Tongue (tissue), 2 donors: ENCODE results near the gene GRAP2. TPM values are rescaled to one million over a fixed set of nuclear protein-coding genes. Genes with fewer than 3 reads are reported as not detected.
"Not testable (repeated sequence)": the region's sequence is repeated elsewhere in the genome, so short reads cannot be mapped to it uniquely, and the experiment has no call there.

Experiments used
- DNase-seq: peaks from one replicate; pipeline ENCODE4 v3.0.0-alpha.2; 2015
- total RNA-seq: library from RNA; depleted of rRNA; stranded (reverse); fragments of >200 nt; gene quantifications from one replicate; pipeline ENCODE4 v1.2.3, GENCODE V29; 2014

GRAP2 gene
- total RNA-seq, 1 donor from 2014 or later = 2.8 TPM

DNA sequence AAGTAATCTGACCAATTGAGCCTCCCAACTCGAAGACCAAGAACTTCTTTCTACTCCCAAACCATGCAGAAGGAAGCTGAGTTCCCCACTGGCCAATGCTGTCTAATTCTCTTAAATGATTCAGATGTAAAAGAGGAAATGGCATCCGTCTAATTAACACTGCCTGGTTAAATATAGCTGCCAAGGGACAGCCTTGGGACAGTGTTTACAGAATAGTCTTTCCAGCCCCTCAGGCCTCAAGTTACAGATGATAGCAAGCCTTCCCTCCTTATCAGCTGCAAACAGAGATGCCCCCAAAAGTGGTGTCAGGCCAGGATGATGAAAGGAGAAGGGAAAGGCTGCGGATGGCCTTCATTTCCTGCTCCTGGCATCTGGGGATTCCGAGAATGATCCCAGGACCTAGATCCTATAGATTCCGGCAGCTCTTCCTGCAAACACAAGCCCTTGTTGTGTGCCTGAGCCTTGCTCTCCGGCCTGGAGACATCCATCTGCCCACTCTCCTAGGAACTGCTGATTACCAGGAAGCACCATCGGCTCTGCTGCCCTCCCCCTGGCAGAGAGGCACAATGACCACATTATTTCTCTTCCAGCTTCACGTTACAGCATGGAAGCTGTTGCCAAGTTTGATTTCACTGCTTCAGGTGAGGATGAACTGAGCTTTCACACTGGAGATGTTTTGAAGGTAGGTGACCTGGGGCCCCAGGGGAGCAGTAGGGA lies 45.8 kb downstream of the GRAP2 start:
- no peak for DNase-seq

GRCh38 chr22:39947220-39948216 lies 46.6 kb downstream of the GRAP2 start:
- no peak for DNase-seq

GRCh38 chr22:39949964-39950737 lies 49.3 kb downstream of the GRAP2 start:
- DNase-seq = no peak

- DNase-seq = not testable (repeated sequence)
Observed at GRCh38 chr22:39951603-39952293, 50.9 kb downstream of the GRAP2 start.

GRCh38 chr22:39952347-39952746 lies 51.5 kb downstream of the GRAP2 start:
- DNase-seq = no peak

- peak; percentile 57 for DNase-seq
Observed at GRCh38 chr22:39953101-39953500, 52.2 kb downstream of the GRAP2 start.

- DNase-seq = peak; percentile 83
Observed at GRCh38 chr22:39954584-39955055, 53.7 kb downstream of the GRAP2 start.

DNA sequence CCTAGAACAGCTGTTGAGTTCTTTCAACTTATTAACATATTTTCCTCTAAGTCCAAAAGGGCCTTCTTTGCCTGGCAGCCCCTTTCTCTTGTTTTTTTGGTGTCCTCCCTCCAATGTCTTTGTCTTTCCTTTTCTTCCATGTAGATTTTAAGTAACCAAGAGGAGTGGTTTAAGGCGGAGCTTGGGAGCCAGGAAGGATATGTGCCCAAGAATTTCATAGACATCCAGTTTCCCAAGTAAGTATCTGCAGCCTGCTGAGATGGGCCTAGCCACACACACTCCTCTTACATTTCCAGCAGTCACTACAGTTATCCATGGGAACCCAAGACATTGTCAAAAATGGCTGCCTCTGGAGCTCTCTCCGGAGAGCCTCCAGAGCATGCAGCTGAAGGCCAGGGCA lies 54.8 kb downstream of the GRAP2 start:
- DNase-seq = no peak

- DNase-seq = no peak
Observed at GRCh38 chr22:39956932-39957664, 56.2 kb downstream of the GRAP2 start.

DNA sequence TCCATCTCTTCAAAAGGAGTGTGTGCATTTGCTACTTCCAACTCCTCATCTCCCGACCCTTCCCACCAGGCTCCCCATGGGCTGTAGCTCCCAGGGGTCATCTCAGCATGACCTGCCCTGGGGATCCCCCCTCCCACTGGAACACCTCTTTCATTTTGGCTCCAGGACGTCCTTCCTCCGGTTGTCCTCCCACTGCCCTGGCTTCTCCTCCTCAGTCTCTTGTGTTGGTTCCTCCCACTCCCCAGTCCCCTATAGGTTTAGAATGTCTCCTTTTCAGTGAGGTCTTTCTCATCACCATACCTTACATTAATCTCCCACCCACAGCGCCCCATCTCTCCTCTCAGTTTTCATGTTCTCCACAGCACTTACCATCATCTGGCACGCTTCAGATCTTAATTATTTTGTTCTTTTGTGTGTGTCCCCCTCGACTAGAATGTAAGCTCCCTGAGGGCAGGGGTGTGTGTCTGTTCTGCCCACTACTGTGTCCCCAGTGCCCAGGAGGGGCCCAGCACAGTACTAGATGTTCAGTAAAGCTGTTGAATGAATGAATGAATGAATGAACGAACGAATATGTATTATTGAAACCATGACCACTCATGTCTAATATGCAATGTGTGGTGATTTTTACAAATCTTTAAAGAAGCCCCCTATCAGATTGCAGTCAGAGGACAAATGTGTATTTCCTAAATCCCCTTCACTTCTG lies 57.3 kb downstream of the GRAP2 start:
- DNase-seq = no peak

- no peak for DNase-seq
Observed at GRCh38 chr22:39958949-39959639, 58.2 kb downstream of the GRAP2 start.

GRCh38 chr22:39959640-39960447 lies 59.0 kb downstream of the GRAP2 start, which contains the start of gene TMA7B:
TMA7B (plus strand) TSS chr22:39960397; CDS start chr22:39964375, 3,978 bp downstream.
- peak; percentile 56 for DNase-seq

- peak; percentile 63 for DNase-seq
Observed at GRCh38 chr22:39960791-39961746, 60.2 kb downstream of the GRAP2 start.

DNA sequence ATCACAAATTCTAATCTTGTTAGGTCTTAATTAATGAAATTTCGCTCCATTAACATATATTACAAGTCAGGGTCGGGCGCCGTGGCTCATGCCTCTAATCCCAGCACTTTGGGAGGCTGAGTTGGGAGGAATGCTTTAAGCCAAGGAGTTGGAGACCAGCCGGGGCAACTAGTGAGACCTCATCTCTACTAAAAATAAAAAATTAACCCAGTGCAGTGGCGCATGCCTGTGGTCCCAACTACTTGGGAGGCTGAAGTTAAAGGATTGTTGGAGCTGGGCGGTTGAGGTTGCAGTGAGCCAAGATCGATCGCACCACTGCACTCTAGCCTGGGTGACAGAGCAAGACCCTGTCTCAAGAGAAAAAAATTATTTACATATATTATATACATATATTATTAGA lies 61.2 kb downstream of the GRAP2 start:
- DNase-seq = no peak

GRCh38 chr22:39965748-39966147 lies 64.9 kb downstream of the GRAP2 start:
- DNase-seq = no peak

GRCh38 chr22:39966470-39966869 lies 65.6 kb downstream of the GRAP2 start:
- no peak for DNase-seq

DNA sequence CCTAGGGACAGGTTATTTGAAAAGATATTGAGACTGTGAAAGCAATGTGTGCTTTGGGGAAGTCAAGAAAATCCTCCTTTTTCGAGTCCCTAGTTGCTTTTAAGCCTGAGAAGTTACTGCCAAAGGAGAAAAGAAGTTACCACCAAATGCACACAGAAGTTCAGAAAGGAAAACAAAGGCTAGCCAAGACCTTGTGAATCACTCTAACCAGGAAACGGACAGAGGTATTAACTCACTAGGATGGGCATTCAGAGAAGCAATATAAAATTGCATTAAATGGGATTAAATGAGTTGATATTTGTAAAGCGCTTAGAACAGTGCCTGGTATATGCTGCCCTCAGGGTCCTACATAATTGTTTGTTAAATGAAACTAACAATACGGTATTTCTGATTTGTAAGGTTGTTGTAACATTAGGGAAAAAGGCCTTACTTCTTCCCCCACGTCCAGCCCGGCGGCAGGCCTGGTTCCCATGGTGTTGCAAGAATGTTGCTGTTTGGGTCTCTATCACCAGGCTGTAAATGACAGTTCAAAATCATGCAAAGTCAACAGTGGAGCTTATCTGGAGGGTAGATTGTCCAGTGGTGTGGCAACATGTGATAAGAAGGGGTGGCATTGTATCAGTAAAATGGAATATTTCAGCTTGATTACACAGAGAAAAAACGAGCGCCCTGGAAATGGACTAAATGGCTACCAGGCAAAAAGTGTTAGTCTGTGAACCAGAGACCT lies 66.4 kb downstream of the GRAP2 start:
- DNase-seq = no peak
